Activated T-helper 1 cell treated with anti-CD3 and anti-CD28 coated beads, Interleukin-12 subunit alpha, Interleukin-12 subunit beta, Interleukin-2, Interleukin-4 antibody, amounts not matched to agents 30 ng/mL and 10 ng/mL and 1 ng/mL, durations not matched to agents 14 hours and 24 hours and 36 hours (primary cell): ENCODE data around the gene SLC10A7. TPM values are rescaled to one million over a fixed set of nuclear protein-coding genes. Genes with fewer than 3 reads are reported as not detected.

Experiments
- DNase-seq: peaks from one replicate; pipeline ENCODE4 v3.0.0; 2021; ENCODE audit warnings: low spot score
- H3K27ac Mint-ChIP-seq: one replicate; pipeline ENCODE4 v1.8.0; 2021; ENCODE audit warnings: mild to moderate bottlenecking, mixed read lengths
- H3K27me3 Mint-ChIP-seq: one replicate; pipeline ENCODE4 v1.8.0; 2022; ENCODE audit warnings: mild to moderate bottlenecking, moderate library complexity, mixed read lengths; ENCODE audit not compliant: insufficient read depth
- H3K36me3 Mint-ChIP-seq: one replicate; pipeline ENCODE4 v1.8.0; 2021; ENCODE audit warnings: low read depth, mixed read lengths
- H3K4me1 Mint-ChIP-seq: one replicate; pipeline ENCODE4 v1.8.0; 2021; ENCODE audit warnings: low read depth, mixed read lengths
- H3K4me3 Mint-ChIP-seq: one replicate; pipeline ENCODE4 v1.8.0; 2021; ENCODE audit warnings: mild to moderate bottlenecking, moderate library complexity, mixed read lengths
- H3K9me3 Mint-ChIP-seq: one replicate; pipeline ENCODE4 v1.8.0; 2021; ENCODE audit warnings: mixed read lengths
- intact Hi-C: fragments of 100-400 bp; cut with micrococcal nuclease; formaldehyde crosslinking; loops from one replicate; pipeline ENCODE4 v1.15.1; 2024
- total RNA-seq: library from RNA; stranded (reverse); gene quantifications from 2 replicates; pipeline ENCODE4 v1.2.3, GENCODE V29; 2022

The SLC10A7 gene
- total RNA-seq, 1 donor from 2014 or later = 23.3 TPM

DNA sequence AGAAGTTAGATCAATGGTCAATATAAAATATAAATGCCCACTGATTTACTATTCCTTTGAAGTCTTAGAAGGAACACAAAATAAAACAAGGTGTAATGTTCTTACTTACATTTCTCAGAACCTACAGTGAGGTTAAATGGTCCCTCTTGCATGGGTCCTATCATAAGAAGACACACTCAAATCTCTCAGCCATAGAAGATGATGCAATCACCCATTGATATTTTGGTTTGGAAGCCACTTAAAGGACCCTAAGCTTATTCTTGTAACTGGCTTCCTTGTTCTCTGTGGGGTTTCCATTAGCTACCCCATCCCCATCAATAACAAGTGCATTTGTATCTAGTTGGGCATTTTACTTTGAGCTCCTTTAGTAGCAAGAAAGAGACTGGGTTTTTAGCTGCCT is 292.3 kb downstream of the SLC10A7 start:
- H3K4me3 Mint-ChIP-seq = no peak overlapping the region
- H3K9me3 Mint-ChIP-seq = no peaks in the 10 kb centered on the region
- H3K4me1 Mint-ChIP-seq = no peaks in the 10 kb centered on the region
- no peaks in the 10 kb centered on the region for H3K36me3 Mint-ChIP-seq
- no peak overlapping the region for H3K27ac Mint-ChIP-seq
- intact Hi-C loops = no loop called here
- H3K27me3 Mint-ChIP-seq = peaks cover 10% of the 10 kb centered on the region
- no peak for DNase-seq

DNA sequence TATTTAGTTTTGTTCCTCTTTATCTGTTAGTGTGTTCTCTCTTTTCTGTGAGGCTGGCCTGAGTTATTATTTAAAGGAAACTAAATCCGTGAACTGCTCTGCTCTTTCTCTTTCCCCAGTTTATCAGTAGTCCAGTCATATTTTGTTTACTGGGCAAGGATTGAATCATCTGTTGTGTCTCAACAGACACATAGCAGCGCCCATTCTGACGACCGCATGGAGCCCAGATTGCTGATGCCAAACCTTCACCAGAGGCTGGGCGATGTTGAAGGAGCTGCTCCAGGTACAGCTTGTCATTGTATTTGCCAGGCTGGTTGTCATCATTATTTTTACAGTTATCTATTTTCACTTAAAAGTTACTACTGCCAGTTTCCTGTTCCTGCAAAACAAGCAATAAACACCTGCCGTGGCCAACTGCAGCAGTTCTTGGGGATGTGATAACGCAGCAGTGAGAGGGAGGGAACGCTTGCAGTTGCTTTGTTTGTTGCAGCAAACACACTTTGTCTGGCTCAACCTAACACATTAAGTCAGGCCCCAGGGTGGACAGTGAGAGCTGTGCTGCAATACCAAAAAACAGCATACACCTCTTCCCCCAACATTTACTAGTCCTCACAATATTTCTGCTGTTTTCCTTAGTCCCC is 297.3 kb downstream of the SLC10A7 start:
- H3K9me3 Mint-ChIP-seq = no peaks in the 10 kb centered on the region
- peaks cover 10% of the 10 kb centered on the region for H3K27me3 Mint-ChIP-seq
- DNase-seq = no peak
- no peak overlapping the region for H3K4me3 Mint-ChIP-seq
- H3K27ac Mint-ChIP-seq = no peak overlapping the region
- H3K36me3 Mint-ChIP-seq = no peaks in the 10 kb centered on the region
- no peaks in the 10 kb centered on the region for H3K4me1 Mint-ChIP-seq
- intact Hi-C loops = no loop called here

DNA sequence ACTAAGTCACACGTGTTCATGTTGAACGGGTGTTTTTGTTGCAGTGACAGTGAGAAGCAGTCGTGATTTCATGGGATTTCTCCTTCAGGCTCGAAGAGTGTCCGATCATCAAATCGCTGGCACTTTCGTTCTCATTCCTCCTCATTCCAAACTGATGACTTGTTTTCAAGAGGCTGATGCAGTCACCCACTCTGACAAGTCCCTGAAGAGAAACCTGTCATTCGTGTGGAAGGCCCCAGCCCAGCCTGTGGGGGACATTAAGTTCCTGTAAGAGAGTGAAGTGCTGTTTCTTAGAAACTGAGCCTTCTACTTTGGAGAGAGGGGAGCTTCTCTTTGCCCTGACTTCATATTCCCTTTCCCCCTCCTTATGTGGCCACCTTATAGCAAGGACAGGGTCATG is 299.4 kb downstream of the SLC10A7 start:
- no peak for DNase-seq
- H3K4me3 Mint-ChIP-seq = no peak overlapping the region
- no peak overlapping the region for H3K27ac Mint-ChIP-seq
- no peaks in the 10 kb centered on the region for H3K36me3 Mint-ChIP-seq
- intact Hi-C loops = no loop called here
- H3K9me3 Mint-ChIP-seq = no peaks in the 10 kb centered on the region
- H3K27me3 Mint-ChIP-seq = peaks cover 8% of the 10 kb centered on the region
- H3K4me1 Mint-ChIP-seq = no peaks in the 10 kb centered on the region

DNA sequence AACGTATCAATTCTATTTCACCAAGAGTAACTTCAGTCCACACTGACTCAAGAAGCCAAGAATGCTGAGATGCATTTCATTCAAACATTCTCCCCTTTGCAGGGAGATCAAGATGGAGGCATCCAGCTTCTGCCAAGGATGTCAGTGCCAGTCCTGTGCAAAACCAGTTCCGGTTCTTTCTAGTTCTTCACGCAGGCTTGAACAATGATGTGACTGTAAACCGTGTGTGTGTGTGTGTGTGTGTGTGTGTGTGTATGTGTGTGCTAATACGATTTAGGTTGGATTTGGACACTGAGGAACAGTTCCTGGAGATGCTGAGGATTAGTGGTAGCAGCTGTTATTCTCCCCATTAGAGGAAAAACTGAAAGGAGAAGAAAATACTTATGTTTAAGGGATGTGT is 307.5 kb downstream of the SLC10A7 start, which contains the start of gene REELD1:
Gene REELD1 (plus strand): TSS at position 301 of the 400 bp plus-strand sequence. CDS start 2,415 bp downstream, outside the sequence.
- Mint-ChIP-seq H3K4me1 (no peaks in the 10 kb centered on the region), H3K9me3 (no peaks in the 10 kb centered on the region), H3K27me3 (peaks cover 2% of the 10 kb centered on the region), H3K27ac (no peak within 1 kb of the TSS), H3K36me3 (no peaks in the 10 kb centered on the region), H3K4me3 (no peak within 1 kb of the TSS)
- no peak for DNase-seq
- intact Hi-C loops = no loop called here

DNA sequence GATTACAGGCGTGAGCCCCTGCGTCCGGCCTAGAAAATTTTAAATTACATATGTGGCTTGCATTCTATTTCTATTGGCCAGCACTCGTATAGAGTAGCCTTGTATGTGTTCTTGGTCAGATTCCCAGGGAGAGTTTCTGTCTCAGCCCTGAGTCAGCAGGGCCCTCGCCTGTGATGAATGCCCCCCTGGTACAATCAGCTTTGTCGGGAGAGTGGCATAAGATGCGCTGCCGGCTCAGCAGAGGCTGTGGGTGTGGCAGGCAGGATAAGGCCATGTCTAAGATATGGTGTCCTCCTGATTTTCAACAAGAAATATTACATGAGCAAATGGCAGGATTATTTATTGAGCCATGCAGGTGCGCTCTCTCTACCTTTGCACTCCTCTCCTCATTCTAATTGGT is 309.0 kb downstream of the SLC10A7 start:
- Mint-ChIP-seq H3K4me1 (no peaks in the 10 kb centered on the region), H3K4me3 (no peak overlapping the region), H3K9me3 (no peaks in the 10 kb centered on the region), H3K27me3 (peaks cover 2% of the 10 kb centered on the region), H3K36me3 (no peaks in the 10 kb centered on the region), H3K27ac (no peak overlapping the region)
- DNase-seq = no peak
- intact Hi-C loops = no loop called here

DNA sequence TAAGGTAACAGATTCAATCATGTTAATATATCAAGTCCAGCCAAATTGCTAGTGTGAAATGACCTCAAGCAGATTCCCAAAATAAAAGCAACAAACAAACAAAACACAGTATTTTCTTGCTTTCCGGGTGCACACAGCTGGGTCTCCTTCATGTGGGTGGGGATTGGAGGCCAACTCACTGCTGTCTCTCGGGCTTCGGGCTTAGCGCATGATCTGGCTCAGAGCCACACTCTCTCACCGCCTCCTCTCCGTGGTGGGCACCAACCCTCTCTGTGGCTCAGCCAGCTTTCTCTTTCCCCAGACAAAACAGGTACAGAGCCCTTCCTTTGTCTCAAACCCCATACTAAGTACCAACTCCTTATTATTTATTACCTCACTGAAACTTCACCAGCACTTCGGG is 310.3 kb downstream of the SLC10A7 start:
- Mint-ChIP-seq H3K9me3 (no peaks in the 10 kb centered on the region), H3K4me3 (no peak overlapping the region), H3K4me1 (no peaks in the 10 kb centered on the region), H3K27me3 (peaks cover 2% of the 10 kb centered on the region), H3K27ac (no peak overlapping the region), H3K36me3 (no peaks in the 10 kb centered on the region)
- intact Hi-C loops = no loop called here
- DNase-seq = no peak

DNA sequence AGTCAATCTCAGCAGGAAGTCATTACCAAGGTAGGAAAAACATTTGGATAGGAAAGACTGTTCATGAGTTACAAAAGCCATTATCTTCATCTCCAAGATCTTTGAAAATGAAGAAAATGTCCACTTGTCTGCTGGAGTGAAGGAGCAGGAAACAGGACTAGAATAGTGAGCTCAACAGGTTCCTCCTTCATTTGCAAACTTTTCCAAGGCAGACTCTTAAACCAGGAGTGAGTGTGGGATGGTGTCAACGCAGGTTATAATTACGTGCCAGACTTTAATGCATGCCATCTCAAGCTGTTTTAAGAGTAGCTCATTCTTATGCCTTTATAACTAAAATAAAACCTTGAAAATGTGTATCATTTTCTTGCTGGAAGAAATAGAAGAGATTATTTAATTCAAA is 310.9 kb downstream of the SLC10A7 start:
- intact Hi-C loops = no loop called here
- no peaks in the 10 kb centered on the region for H3K9me3 Mint-ChIP-seq
- H3K27me3 Mint-ChIP-seq = no peaks in the 10 kb centered on the region
- no peaks in the 10 kb centered on the region for H3K36me3 Mint-ChIP-seq
- DNase-seq = no peak
- H3K27ac Mint-ChIP-seq = no peak overlapping the region
- no peak overlapping the region for H3K4me3 Mint-ChIP-seq
- no peaks in the 10 kb centered on the region for H3K4me1 Mint-ChIP-seq

DNA sequence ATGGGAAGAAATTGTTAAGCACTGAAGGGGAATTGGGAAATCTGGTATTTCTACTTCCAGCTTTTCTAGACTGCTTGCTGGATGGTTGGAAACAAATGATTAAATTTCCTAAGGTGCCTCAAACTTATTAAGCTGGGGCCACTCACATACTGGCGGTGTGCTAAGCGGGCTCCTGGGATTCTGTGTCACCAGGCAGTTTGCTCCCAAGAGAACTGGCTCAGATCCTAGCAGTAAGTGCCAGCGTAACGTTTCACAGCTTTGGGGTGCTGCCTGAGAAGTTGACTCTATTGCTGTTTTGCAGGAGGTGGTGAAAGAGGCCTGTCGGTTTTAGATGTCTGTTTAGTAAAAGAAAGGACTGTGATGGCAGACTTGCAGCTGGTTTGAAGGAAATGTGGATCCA is 314.3 kb downstream of the SLC10A7 start:
- no peak overlapping the region for H3K27ac Mint-ChIP-seq
- H3K9me3 Mint-ChIP-seq = no peaks in the 10 kb centered on the region
- no peak for DNase-seq
- intact Hi-C loops = no loop called here
- H3K36me3 Mint-ChIP-seq = no peaks in the 10 kb centered on the region
- H3K4me3 Mint-ChIP-seq = no peak overlapping the region
- H3K27me3 Mint-ChIP-seq = peaks cover 2% of the 10 kb centered on the region
- H3K4me1 Mint-ChIP-seq = no peaks in the 10 kb centered on the region

Other genes with a start within 250 kb of the SLC10A7 start
- not detected in 2 replicates for gene POU4F2, start 117.0 kb upstream of the SLC10A7 start, total RNA-seq